EH (cell line): ENCODE data around the gene RCN2.

Source experiments
- DNase-seq: peaks from one replicate; pipeline ENCODE4 v3.0.0-alpha.2; 2015; ENCODE audit warnings: low read depth

RCN2 gene

DNA sequence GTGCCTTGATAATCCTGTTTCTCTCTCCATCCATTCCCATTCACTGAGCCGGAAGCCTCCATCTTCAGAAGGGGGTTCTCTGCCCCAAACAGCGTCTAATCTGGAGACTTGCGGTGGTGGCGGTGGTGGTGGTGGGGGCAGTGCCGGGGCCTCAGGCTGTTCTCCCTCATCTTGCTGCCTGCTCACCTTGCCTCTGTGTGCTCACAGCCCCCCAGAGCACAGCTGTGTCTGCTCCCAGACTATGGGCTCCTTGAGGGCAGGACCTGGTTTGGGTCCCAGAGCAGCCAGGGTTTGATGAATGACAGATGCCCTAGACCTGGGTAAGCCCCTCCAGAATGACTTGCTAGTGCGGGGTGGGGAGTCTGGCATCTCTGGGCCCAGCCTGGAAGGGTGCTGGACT lies 62.9 kb downstream of the RCN2 start:
- DNase-seq = no peak

DNA sequence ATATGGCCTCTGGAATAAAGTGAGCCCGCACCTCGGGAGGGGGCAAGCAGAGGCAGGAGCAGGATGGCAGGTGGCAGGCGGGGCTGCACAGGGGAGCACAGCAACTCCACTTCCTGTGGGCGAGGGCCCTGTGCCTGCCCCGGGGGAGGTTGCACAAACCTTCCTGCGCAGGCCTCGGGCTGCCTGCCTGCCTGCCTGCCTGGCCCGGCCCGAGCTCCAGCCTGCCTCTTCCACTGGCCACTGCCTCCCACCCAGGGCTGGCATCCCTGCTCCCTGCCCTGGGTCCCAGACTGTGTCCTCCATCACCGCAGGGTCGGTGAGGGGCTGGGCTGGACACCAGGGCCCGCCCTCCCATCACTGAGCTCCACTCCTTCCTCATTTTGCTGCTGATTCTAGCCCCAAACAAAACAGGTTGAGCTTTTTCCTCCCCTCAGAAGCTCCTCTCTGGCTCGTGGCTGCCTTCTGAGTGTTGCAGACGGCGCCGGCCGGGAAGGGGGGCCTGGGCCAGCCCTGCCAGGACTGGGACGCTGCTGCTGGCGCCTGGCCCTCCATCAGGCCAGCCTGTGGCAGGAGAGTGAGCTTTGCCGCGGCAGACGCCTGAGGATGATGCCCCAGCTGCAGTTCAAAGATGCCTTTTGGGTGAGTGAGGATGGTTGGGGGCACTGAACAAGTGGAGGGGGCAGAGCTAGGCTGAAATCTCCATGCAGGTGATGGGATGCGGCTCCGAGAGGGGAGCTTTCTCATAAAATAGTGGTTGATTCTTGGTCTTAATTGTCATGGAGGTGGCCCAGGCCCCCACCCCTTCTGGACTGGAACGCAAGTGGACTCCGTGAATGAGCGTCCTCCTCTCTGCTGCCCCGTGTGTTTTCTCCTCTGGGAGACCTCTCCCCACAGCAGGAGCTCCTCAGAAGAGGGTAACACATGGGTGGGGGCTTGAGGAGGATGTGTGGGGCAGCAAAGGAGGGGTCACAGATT lies 63.7 kb downstream of the RCN2 start, which contains the start of gene PSTPIP1:
TSS of gene PSTPIP1 (plus strand) at position 156 of the 975 bp plus-strand sequence. CDS start at position 604, 448 bp downstream.
- DNase-seq = no peak

DNA sequence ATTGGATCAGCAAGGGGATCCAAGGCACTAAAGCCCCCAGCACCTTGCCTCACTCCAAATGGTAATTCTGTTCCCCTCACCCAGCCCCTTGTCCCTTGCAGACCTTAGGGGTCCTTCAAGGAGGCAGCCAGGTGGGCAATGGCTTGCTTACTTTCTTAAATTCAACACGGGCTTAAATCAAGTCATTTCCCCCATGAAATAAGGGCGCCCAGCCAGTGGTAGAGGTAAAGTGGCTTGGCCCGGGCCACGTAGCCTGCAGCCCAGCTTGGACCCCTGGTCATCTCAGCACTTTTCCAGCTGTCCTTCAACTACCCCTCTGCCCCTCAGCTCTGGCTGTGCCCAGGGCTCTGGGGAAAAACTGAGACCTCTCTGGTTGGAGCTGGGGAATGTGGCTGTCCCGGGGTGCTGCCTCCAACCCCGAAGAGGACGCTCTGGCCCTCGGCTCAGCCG lies 64.6 kb downstream of the RCN2 start:
- no peak for DNase-seq

DNA sequence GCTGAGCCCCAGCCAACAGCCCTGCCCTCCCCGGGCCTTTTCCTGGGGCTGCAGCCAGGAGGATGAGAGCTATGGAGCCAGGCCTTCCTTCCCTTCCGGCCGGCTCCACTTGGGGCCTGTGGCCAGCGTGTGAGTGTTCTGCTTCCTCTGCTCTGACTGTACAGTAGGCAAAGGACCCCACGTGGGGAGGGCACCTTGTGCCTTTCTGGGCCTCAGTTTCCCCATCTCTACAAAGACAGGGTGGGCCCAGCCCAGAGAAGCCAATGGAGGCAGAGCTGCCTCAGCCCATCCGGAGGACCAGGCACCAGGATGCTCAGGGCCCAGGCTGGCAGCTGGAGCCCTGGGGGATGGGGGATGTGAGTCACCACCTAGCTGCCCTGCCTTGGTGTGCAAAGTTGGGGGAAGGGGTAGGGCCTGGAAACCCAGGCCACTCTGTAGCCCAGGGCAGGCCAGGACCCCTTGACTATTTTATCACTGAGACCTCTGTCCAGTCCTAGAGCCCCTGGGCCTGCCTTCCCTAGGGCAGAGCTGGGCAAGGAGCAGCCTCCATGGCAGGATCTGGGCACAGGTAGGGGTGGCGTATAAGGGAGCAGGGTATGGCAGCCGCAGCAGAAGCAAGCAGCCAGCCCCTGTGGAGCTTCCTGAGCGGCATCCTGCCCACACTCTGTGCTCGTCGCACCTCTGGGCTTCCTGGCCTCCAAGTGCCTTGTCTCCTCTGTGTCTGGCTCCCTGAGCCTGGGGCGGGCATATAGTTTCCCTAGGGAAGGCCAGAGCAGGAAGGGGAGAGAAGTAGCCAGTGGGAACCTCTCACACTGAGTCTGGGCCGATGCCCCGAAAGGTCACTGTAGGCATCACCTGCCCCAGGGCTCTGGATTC lies 65.2 kb downstream of the RCN2 start:
- DNase-seq = peak; percentile 41

DNA sequence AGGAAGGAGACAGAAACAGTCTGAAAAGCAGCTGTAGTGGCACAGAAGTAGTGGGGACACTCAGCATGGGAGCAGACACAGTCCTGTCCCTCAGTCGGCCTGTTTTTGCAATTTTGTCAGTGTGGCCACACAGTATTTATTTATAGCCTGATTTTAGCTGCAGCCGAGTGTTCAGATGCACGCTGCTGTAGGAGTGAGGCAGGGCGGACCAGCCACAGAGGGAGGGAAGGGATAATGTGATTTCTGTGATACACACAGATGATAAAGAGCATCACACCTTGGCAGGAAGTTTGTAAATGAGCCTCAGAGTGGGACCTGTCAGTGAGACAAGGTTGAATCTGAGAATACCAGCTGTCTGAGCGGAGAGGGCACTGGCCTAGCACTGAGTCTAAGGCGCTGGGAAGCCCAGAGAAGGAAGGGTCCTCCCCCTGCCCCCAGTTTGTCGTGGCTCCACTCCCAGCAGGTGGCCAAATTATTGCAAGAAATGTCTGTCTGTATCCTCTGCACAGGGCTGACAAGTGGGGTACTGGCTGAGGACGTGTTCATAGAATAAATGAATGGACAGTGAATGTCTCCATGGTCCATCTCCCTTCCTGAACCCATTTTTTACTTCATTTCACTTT lies 67.2 kb downstream of the RCN2 start:
- DNase-seq = no peak

DNA sequence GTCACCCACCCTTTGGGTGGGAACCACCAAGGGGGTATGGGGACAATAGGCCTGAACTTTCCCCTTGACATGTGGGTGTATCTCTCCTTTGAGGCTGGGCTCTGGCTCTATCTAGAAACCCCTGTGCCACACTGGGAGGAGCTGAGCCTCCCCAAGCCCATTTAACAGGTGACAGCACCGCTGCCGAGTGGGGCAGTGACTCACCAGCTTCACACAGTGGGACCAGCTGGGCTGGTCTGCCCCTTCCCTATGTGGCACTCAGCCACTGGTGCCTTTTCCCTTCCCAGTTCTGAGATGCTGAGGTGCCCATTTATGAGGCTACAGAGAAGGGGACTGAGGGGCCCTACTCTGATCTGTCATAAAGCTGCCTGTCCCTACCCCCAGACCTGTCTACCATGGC lies 68.4 kb downstream of the RCN2 start:
- no peak for DNase-seq

DNA sequence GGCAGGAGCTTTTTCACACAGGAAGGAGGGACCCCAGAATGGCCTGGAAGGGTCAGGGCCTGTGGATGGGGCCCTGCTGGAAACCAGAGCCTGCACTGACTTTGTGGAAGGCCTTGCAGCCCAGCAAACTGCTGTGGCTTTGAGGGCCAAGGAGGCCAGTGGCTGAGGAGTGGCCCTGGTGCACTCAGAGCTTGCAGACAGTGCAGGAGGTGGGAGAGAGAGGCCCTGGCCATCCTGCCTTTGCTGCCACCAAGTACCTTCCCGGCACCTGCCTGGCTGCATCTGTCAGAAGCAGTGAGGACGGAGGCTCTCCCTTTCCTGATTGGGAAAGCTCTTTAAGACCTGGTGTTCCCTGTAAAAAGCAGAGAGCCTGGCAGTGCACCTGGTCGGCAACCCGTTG lies 69.8 kb downstream of the RCN2 start:
- DNase-seq = no peak

DNA sequence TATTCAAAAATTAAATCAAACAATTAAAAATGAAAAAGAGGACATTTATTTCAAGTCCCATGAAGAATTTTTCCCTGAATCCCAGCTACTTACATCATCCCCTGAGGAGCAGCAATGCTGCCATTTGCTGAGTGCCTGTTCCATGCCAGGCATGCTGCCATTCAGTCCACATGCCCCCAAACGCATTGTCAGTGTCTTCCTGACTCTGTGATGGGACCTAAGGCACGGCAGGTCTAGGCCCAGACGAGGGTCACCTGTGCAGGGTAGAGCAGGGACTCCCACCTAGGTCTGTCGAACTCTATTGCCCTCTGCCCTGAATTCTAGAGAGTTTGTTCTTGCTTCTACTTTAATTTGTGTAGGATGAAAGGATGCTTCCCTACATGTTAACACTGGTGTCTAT lies 70.4 kb downstream of the RCN2 start:
- no peak for DNase-seq

DNA sequence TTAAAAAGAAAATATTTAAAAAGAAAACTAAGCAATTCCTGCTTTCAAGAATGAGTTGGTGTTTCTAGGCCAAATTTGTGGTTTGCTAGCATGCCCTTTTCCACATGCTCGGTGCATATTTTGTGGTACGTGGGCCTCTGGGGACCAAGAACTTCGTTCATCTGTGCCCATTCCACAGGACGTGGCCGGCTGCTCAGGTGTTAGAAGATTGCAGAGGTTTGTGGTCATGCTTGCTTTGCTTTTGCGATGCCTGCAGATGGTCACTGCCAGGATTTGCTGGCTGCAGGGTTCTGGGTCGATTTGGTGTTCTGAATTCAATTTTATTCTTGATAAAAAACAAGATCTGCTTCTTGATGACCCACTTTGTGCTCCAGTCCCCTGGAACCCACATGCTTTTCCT lies 70.9 kb downstream of the RCN2 start:
- no peak for DNase-seq

DNA sequence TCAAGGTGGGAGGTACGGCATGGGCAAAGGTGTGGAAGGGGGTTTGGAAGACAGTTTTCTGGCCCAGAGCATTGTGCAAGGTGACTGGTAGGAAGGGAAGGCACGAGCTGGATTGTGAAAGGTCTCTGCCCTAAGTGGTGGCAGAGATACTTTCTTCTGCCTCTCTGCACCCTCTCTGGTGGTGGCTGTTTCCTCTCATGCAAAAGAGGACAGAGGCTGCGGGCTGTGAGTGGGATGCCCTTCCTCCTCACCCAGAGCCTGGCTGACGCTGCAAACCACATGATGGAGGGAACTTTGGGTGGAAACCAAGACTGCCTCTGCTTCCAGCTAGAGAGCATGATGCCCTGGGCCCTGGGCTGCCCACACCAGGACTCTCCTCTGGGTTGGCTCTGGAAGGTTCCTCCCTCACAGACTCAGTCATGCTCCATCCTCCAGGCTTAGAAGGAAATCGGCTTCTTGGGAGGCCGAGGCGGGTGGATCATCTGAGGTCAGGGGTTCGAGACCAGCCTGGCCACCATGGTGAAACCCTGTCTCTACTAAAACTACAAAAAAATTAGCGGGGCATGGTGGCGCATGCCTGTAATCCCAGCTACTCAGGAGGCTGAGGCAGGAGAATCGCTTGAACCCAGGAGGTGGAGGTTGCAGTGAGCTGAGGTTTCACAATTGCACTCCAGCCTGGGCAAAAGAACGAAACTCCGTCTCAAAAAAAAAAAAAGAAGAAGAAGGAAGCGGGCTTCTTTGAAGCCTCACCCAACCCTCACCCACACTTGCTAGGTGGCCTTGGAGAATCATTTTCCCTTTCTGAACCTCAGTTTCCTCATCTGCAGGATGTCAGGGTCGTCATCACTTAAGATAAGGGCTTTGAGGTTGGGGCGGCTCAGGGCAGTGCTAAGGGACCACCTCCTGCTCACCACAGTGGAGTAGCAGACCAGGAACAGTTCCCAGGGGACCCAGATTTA lies 71.7 kb downstream of the RCN2 start:
- DNase-seq = no peak
